ENCODE data around the gene GCHFR. TPM values are rescaled to one million over a fixed set of nuclear protein-coding genes. Genes with fewer than 3 reads are reported as not detected.

GCHFR gene
- total and polyA plus RNA-seq, 2 donors (not counting 3 experiments of a cell fraction or from before 2014, with no cell fraction given): 6.3 to 14.2 TPM

- no peaks in the 10 kb centered on the region for H3K9me3 ChIP-seq (replicated peaks; ENCODE audit: control insufficient read depth, insufficient read depth, low read length)
- H4K20me1 ChIP-seq (replicated peaks; ENCODE audit: control insufficient read depth, extremely low read depth, insufficient read depth, low read length): no peaks in the 10 kb centered on the region
- H3K27ac ChIP-seq (ENCODE audit: insufficient read depth, low read depth, low read length): peak within 1 kb of the TSS; percentile 71
- H3K9ac ChIP-seq (replicated peaks; ENCODE audit: extremely low read depth, insufficient read depth, low read length): peak within 1 kb of the TSS; percentile 85
- intact Hi-C loops (cut with micrococcal nuclease): loop anchor here (1.0 to 2.0 kb wide), 7 partner anchors 8 to 140 kb away; partner anchors contain the start of genes C15orf62, DNAJC17, RAD51 and VPS18
- H3K79me2 ChIP-seq (ENCODE audit: control insufficient read depth, insufficient read depth, low read length): peaks cover 19% of the 10 kb centered on the region
- peak within 1 kb of the TSS; percentile 91 for H2AFZ ChIP-seq (ENCODE audit: low read depth, low read length)
- ChIA-PET POLR2A (no interaction called here), CTCF (interaction anchor here (0.6 to 1.0 kb wide), 2 partner anchors 8 to 75 kb away, joined by 3 to 4 read pairs; no protein-coding TSS in a partner anchor)
- peak within 1 kb of the TSS; percentile 71 for H3K4me2 ChIP-seq (ENCODE audit: insufficient read depth, low read length)
- peaks cover 8% of the 10 kb centered on the region for H3K4me1 ChIP-seq (ENCODE audit: control insufficient read depth, extremely low read depth, insufficient read depth, low read length)
- no peak for TF ChIP-seq MYC (IDR thresholded peaks at IDR 0.05; ENCODE audit: low read depth, low read length)
- TF ChIP-seq POLR2A (IDR thresholded peaks at IDR 0.05; ENCODE audit: low read depth, low read length): peak; percentile 81
- TF ChIP-seq MAX (IDR thresholded peaks at IDR 0.05; ENCODE audit: insufficient read depth, insufficient read length): peak; percentile 47
- no peak for TF ChIP-seq CTCF (IDR thresholded peaks at IDR 0.05; ENCODE audit: extremely low read depth in 1 of 2, insufficient read depth in 1 of 2, low read depth in 1 of 2, low read length in 2 of 2)
- TF ChIP-seq POLR2AphosphoS5 (IDR thresholded peaks at IDR 0.05; ENCODE audit: insufficient read depth, low read depth, low read length): peak; percentile 82
- H3K36me3 ChIP-seq (ENCODE audit: control insufficient read depth in 2 of 2, extremely low read depth in 1 of 2, insufficient read depth in 2 of 2, low read length in 2 of 2): peaks cover 0 to 6% of the 10 kb centered on the region in 2 experiments
- peak; percentile 94 for DNase-seq (ENCODE audit: low read depth, low spot score)
- FAIRE-seq: peak; percentile 95
- H3K27me3 ChIP-seq (ENCODE audit: control insufficient read depth in 2 of 2, insufficient read depth in 2 of 2, low read length in 2 of 2): no peaks in the 10 kb centered on the region
- H3K4me3 ChIP-seq (replicated peaks in 1 of 3; ENCODE audit: insufficient read depth in 1 of 3, low read depth in 1 of 3, low read length in 3 of 3): peak within 1 kb of the TSS; percentile 70 to 82 (median 71)
- no peaks in the 10 kb centered on the region for H3K9me1 ChIP-seq (replicated peaks; ENCODE audit: control insufficient read depth, extremely low read depth, insufficient read depth, low read length)
- dilution Hi-C loops (cut with MboI; ENCODE audit: extremely low pct_ligation_motif_present, low sequenced_read_pairs): no loop called here
- TSS peak; percentile 99 for BruUV-seq (replicated peaks)
Measured at GRCh38 chr15:40754883-40755811, 8.7 kb upstream of the GCHFR start, which contains the start of gene RMDN3. Gene RMDN3 (minus strand): TSS chr15:40755254. CDS start chr15:40754783, 471 bp downstream.
